Suppressor macrophage treated with lipopolysaccharide for 4 hours (primary cell): Measurements from ENCODE around the gene NOL9.
"Not testable (repeated sequence)": the region's sequence is repeated elsewhere in the genome, so short reads cannot be mapped to it uniquely, and the experiment has no call there.

Experiments
- DNase-seq: peaks from one replicate; pipeline ENCODE4 v3.0.0-alpha.2; 2020

NOL9 gene

DNA sequence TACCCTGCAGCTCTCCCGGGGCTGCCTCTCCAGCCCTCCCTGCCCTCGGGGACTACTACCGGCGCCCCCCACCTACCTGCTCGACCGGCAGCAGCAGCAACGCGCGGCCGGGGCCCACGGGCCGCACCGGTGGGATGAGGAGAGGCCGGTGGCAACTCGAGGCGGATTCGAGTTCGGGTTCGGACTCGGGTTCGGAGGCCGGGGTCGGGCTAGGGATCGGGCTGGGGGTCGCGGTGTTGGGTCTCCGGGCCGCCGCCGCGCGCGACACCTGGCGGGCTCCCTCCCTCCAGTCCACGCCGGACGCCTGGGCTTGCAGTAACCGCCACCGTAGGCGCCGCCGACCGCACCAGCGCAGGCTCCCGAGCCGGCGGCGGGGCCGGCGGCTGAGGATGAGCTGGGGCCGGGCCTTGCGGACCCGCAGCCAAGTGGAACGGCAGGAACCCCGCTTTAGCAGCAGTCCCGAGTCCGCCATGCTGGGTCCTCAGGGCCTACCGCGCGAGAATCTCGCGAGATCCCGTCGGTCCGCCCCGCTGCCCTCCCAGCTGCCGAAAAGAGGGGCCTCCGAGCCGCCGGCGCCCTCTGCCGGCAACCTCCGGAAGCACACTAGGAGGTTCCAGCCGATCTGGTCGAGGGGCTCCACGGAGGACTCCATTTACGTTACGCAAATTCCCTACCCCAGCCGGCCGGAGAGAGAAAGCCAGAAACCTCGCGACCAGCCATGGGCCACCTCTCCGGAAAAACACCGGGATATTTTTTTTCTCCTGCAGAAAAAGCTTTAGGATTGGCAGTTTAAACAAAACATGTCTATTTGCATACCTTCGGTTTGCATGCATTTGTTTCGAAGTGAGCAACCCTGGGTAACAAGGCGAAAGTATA is at the start of gene NOL9:
Gene NOL9 (minus strand): TSS at position 483 of the 876 bp plus-strand sequence. CDS start 11 bp downstream, at position 472.
- peak; percentile 96 for DNase-seq

DNA sequence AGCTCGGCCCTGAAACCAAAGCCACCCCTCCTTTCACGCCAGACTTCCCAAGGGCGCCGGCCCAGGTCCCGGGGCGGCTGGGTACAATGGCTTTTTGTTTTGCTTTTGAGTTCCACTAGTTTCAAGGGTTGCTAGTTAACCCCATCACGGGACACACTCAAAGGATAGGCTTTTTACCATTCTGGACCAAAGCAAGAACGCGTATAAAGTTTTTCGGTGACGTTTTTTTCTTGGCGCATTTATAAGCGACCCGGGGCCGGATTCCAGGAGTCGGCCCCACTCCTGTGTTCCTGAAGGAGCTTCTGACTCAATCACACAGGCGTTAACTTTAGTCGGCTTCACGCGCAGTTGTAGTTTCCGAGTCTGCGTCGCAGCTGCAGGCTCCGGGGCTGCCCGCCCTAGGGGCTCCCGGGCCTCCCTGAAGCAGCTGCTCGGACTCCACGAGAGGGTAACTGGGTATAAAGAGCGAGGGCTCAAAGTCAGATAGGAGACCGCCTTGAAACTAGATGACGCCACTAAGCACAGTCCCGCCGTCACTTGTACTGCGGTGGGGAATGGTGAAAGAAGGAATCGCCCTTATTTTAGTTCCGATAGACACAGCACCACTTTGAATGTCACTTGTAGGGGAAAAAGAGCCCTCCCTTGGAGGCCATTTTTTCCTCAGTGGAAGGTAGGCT is 49.1 kb upstream of the NOL9 start:
- peak; percentile 81 for DNase-seq

DNA sequence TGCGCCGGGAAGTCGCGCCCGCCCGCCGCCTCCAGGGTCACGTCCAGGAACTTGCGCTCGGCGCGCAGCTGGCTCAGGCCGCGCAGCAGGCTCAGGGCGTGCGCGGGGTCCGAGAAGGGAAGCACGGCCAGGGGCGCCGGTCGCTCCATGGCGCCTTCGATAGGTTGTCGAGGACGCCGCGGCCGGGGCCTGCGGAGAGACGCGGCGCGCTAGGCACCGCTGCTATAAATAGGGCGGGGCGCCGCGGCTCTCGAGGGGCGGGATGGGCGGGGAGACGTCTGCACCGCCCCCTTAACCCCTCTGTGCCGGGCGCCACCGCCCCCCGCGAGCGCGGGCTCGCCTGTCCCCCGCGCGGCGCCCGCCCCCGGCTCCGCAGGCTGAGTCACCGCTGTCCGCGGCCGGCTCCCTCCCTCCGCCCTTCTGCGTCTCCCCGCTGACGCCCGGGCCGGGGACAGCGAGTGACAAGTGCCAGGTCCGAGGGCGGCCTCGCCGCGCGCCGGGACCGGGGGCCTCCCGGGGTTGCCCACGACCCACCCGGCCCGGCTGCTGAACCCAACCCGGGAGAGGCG is 48.4 kb upstream of the NOL9 start, which contains the start of gene KLHL21:
Gene KLHL21 (minus strand): TSS at position 201 of the 569 bp plus-strand sequence. CDS start 52 bp downstream, at position 149.
- DNase-seq = peak; percentile 94

DNA sequence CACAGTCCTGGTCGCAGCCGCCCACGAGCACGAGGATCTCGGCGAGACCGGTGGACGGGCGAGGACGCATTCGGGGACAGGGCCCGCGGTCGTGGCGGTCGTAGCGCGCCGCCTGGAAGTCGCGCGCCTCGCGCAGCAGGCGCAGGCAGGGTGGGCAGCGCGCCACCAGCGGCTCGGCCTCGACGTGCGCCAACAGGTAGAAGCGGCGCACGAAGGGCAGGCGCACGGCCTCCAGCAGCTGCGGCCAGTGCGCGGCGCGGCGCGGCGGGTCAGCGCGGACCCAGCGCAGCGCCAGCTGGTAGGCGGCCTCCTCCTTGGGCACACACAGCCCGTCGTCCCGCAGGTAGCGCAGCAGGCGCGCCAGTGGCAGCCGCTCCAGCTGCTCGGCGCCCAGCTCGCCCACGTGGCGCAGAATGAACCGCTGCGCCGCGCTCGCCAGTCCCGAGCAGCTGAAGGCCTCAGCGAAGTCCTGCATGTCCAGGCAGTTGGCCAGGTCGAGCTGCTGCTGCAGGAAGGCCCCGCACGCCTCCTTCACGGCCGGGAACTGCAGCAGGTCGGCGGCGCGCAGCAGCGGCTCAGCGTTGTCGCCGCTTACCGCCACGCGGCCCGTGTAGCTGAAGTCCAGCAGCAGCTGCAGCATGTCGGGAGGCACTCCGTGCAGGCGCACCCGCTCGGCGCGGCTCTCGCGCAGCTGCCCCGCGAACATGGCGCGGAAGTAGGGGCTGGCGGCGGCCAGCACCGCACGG is 47.8 kb upstream of the NOL9 start:
- peak; percentile 21 for DNase-seq

DNA sequence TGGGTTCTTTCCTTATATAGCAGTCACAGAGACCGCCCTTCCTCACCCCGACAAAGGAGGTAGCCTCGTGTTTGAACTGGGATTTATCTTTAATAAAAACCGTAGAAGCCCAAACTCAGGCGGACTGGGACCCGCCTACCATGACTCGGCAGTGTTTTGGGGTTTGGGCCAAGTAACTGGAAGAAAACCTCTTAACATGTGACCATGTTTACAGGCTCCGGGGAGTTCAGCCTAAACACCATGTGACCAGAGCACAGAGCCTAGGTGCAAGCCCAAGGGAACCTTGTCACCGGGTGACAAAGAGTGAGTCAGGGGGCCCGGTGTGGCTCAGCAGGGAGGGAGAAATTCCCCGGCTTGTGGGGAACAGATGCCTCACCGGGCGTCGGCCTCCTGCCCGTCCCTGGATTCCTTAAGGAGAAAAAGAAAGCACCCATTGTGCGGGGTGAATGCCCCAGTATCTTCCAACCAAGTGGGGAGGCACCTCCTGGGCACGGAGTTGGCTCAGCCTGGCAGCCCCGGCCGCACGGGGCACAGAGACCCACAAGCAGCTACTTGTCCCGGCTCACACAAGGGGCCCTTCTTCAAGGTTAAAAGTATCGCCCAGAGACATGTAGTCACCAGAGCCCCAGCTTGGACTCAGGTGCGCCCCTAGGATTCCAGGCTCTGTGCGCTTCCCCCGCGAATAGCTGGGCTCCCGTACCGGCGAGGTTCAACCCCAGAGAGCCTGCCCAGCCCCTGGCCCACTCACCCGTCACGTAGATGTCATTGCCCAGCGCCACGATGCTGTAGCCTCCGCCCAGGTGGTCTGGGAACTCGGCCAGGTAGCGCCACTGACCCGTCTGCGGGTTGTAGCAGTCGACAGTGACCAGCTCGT is 47.0 kb upstream of the NOL9 start:
- peak; percentile 89 for DNase-seq

DNA sequence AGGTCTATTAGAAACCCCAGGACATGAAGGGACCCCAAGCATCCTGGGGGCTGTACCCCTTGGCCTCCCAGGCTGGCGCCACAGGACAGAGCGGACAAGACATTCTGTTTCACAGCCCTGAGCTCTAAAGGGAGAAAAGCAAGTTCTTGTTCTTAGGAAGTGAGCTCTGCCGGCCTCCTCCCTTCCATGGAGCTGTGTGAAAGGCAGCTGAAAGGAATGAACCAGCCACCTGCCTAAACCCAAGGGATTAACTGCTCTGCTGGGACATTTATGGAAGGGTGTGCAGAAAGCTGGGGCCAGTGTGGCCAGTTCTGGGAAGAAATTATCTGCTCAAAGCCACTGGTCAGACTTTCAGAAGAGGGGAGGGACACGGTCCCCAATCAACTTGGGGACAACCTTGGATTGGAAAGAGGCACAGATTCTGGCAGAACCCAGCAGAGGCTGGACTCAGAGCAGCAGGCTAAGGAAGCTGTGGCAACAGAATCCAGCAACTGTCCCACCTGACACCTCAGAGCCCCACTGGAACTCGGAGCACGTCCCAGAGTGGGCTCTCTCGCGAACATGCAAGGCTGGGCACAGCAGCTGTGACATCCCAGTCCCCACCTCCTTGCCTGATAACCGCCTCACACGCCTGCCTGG is 46.2 kb upstream of the NOL9 start:
- no peak for DNase-seq

DNA sequence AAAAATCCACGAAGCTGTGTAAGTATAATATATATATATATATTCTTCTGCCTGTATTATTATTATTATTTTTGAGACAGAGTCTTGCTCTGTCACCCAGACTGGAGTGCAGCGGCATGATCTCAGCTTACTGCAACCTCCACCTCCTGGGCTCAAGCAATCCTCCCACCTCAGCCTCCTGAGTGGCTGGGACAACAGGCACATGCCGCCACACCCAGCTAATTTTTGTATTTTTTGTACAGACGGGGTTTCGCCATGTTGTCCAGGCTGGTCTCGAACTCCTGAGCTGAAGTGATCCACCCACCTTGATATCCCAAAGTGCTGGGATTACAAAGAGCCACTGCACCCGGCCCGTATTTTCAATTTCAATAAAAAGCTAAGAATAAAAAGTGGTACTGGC is 45.7 kb upstream of the NOL9 start:
- DNase-seq = not testable (repeated sequence)

DNA sequence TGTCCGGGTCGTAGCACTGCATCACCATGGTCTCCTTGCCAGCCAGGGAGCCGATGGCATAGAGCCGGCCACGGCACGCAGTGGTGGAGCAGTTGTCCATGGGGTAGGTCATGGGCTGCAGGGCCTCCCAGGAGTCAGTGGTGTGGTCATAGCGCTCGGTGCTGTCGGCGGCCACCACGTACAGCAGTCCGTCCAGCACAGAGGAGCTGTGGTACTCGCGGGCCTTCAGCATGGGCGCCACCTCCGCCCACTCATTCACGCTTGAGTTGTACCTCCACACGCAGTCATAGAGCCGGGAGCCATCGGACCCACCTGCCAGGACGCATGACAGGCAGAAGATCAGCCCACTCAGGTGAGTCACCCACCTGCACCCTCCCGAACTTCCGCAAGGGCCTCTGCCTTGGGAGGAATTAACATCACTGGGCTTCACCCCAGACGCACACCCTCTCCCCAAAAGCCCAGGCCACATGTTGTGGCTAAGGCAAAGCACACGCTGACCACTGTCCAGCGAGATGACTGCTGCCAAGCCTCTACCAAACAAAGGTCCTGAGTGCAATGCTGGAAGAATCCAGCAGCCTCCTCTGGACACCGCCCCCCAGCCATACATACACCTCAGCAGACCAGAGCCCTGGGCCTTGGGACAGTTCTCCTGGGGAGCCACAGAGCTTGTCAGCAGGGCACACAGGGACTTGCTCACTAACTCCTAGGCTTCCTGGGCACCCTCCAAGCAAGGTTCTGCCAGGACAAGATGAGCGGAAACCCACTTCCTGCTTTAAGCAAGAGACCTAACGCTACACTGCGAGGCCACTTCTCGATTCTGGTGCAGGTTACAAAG is 45.0 kb upstream of the NOL9 start:
- DNase-seq = peak; percentile 59

DNA sequence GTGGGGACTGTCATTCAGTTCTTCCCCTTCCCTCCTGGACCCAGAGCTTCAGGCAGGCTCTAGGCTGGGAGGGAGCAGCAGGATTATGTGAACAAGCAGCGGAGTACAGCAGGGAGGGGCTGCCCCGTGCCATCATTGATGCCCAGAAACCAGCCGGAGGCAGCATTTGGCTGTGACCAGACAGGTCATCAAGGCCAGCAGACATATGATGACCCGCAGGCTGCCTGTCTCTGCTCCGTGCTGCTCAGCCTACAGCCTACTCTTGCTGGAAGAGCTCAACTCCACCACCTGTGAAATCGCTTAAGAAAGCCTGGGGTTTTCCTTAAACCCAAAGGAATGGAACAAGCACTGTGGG is 43.4 kb upstream of the NOL9 start:
- no peak for DNase-seq

DNA sequence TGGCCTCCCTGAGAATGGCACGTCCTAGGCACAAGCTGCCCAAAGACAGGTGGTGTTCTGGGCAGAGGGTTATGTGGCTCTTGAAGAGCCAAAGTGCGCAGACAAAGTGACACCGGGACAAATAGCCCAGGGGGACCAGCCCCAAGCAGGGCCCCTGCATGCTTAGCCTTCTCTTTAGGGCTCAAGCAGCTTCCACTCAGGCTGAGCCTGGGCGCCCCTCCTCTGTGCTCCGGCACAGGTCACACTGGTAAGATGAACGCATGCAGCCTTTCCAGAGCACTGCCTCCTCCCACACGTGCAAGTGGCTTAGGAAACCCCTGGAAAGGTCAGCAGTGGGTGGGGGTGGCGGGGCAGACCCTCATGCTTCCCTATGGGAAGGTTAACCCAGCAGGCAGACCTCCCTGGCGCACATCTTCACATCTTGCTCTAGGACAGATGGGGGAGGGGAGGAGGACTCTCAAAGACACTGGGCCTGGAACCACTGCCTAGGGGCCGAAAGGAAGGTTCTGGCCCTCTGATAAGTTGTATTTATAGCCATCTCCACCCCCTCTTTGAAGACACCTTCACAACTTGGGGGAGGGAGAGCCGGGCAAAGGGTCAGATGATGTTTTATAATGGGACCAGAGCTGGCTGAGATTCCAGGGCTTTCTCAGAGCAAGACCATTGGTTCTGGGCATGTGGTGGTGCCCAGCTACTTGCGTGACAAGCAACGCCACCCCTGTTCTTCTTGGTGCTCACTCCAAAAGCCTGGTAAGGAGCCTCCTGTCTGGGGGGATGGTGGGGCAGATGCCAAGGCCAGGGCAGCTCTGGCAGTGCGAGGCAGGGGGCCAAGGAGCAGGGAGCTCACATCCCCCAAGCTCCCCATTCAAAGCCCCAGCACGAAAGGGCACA is 42.8 kb upstream of the NOL9 start:
- DNase-seq = no peak

DNA sequence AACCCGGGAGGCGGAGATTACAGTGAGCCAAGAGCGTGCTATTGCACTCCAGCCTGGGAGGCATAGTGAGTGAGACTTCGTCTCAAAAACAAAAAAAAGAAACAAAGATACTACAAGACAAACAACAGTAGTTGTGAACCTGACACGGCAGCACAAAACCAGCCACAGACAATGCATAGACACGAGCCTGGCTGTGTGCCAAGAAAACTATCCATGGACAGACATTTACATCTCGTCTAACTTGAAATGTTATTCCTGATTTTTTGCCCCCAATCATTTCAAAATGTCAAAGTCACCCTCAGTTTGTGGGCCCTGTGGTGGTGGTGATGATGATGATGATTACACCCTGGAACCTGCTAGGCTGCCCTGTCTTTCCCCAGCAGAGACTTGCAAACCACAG is 42.0 kb upstream of the NOL9 start:
- DNase-seq = no peak

DNA sequence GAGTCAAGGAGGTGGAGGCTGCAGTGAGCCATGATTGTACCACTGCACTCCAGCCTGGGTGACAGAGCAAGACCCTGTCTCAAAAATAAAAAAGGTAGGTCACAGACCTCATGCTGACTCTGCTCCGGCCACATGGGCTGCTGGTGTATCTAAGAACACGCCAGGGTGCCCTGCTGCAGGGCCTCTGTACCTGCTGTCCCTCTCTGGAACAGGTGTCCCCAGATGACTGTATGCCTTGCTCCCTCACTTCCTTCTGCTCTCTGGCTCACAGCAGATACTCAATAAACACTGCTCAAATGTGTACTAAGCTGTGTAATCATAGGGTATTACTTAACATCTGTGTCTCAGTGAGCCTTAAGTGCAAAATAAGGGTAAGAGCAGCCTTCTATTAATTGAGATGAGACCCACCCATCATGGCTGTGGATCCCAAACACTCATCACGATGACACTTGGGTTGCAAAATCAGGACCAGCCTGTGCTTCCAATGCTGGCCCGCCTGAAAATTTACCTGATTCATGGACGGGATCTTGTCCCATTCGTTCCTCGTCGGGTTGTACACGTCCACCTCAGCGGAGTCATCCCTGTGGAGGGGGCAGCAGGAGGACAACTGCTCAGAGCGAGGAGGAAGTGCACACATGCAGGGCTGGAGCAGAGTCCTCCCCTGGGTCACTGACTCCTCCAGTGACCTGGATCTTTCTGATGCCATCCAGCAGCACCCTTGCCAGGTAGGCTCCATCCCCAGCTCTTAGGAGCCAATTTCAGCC is 40.8 kb upstream of the NOL9 start:
- DNase-seq = no peak

DNA sequence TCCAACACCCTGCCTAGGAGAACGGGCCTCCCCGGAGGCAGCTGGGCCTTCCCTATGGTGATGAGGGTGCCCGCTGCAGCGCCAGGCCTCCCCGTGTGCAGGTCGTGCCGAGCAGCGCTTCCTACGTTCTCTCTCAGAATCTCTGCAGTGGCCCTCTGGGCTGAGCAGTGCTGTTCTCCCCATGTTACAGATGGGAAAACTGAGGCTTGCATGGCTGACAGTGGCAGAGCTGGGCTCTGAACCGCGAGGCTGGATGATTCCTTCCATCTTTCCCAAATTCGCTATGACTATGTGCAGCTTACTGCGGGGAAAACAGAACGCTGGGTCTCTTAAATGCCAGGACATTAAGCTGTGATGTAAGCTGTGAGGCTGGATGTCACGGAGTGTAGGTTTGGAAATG is 39.5 kb upstream of the NOL9 start:
- DNase-seq = no peak

DNA sequence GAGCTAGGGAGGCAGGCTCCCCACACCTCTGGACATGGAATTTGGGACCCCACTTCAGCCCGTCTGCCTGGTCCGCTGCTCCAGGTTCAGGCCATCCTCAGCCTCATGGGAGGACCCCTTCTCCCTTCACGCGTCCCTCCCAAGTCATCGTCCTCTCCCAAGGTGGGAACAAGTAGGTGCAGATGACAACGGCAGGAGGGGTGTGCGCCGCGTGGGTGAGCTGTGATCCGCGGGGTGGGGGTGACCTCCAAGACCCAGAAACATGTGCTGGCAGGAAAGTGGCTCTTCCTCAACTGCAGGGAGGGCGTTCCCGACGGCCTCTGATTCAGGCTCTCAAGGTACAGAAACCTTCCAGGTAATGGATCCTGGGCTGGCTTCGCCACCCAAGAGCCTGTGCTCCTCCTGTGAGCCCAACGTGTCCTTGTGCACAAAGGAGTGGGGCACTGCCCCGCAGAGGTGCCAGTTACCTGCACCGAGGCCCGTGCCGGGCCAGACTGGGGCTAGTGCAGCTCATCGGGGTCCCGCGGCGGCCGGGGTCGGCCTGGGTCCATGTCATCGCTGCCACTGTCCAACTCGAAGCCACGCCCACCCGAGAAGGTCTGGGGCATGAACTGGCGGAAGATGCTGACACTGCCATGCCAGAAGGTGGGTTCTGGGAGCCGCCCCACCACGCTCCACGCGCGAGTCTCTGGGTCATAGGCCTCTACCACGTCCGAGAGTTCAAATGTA is 38.7 kb upstream of the NOL9 start:
- DNase-seq = no peak

DNA sequence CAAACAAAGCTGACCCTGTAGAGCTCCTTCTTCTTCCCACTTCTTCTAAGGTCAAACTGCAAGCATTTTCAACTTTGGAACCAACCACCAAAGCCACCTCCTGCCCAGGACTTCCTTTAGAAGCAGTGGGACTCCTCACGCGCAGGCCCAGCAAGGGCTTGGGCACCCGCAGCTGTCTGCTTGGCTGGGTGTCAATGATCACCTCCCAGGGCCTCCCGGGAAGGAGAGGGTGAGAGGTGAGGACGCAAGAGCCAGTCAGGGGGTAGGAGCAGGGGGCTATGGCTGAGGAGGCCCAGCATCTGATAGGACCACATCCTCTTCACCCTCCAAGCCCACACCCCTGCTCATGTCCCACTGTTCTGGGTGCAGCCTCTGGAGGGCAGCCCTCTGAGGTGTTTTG is 38.1 kb upstream of the NOL9 start:
- DNase-seq = no peak

DNA sequence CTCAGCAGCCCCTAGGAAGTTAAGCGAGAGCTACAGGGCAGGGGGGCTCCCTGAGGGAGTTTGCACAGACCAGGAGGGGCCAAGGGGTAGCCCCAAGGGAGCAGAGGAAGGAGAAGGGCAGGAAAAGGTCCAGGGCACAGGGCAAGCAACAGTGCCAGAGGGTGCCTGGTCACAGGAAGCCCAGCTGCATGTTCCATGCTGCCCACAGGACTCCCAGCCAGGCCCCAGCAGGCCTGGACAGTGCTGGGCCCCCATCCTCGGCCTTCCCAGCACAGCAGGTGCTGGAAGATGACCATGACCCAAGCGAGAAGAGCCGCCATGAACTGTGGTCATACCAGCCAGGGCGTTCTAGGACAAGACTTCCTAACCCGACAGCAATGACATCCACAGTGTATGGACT is 37.3 kb upstream of the NOL9 start:
- DNase-seq = no peak

DNA sequence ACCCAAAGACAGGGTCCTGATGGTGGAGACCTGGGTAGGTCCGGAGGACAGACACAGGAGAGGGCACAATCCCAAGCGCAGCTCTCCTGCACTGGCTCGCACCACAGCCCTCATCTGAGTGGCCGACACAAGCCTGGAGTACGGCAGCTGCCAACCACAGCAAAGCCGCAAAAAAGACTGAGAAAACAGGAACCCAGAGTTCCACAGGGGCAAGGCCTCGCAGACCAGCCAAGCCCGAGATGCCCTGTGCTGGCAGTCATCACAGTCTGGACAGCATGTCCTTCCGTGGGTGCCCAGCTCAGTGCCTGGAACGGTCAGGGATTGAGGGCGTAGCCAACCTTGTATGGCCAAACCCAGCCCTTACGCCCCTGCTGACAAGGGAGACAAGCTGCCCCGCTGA is 36.9 kb upstream of the NOL9 start:
- DNase-seq = peak; percentile 48

DNA sequence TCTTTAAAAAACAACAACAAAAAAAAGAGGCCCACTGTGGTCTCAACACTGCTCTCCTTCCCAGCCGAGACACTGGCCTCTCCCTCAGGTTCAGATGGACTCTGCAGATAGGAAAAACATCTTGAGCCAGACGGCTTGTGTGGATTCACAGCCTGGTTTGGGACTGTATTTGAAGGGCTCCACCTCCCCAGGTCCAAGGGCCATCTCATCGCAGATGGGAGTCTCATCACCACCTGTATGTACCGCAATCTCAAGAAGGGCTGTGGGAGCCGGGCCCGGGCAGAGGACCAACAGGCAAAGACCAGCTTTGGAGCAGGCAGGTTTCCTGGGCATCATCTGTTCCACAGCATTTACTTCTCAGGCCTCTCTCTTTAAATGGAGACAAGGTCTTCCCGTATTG is 35.7 kb upstream of the NOL9 start:
- no peak for DNase-seq
